SK-N-MC (cell line): ENCODE measurements around the gene IL17RC.
"Not testable (repeated sequence)": the region's sequence is repeated elsewhere in the genome, so short reads cannot be mapped to it uniquely, and the experiment has no call there.

ENCODE experiments used
- DNase-seq: peaks from one replicate; pipeline ENCODE4 v3.0.0-alpha.2; 2011; ENCODE audit warnings: low read depth, low spot score
- H3K27ac ChIP-seq: fragments of 200-600 bp; sonication (generic); 2 replicates; pipeline ENCODE4 v1.5.1; 2016; ENCODE audit warnings: mixed run types
- H3K36me3 ChIP-seq: fragments of 200-600 bp; sonication (generic); 2 replicates; pipeline ENCODE4 v1.6.1; 2017; ENCODE audit warnings: antibody characterized with exemption, low read length, mixed read lengths; ENCODE audit not compliant: insufficient read depth
- H3K4me3 ChIP-seq: fragments of 200-600 bp; sonication (generic); 2 replicates; pipeline ENCODE4 v1.5.1; 2016
- H3K9ac ChIP-seq: fragments of 200-600 bp; sonication (generic); 2 replicates; pipeline ENCODE4 v1.8.0; 2017; ENCODE audit warnings: mixed run types, mixed read lengths; ENCODE audit not compliant: insufficient read length
- H3K9me3 ChIP-seq: fragments of 200-600 bp; sonication (generic); 2 replicates; pipeline ENCODE4 v1.6.1; 2017; ENCODE audit warnings: low read depth, mild to moderate bottlenecking, antibody characterized with exemption, low read length, moderate library complexity, mixed read lengths
- EZH2 ChIP-seq: fragments of 200-600 bp; sonication (generic); IDR thresholded peaks from one replicate; pipeline ENCODE4 v1.6.1; 2017; ENCODE audit warnings: antibody characterized with exemption
- FOXP2 ChIP-seq: optimal IDR thresholded peaks from 2 replicates; pipeline ENCODE3; 2011; ENCODE audit warnings: mild to moderate bottlenecking, moderate library complexity; ENCODE audit not compliant: insufficient read depth; ENCODE audit errors: extremely low read length, control extremely low read depth
- POLR2AphosphoS5 ChIP-seq: IDR thresholded peaks from 2 replicates; pipeline ENCODE4 v1.6.1; 2012; ENCODE audit warnings: mild to moderate bottlenecking, low read depth, low read length, borderline replicate concordance

IL17RC gene

GRCh38 chr3:9890249-9891071 is 26.4 kb upstream of the IL17RC start, which contains the start of gene JAGN1:
Gene JAGN1 (plus strand): TSS chr3:9890610. CDS start chr3:9890723, 113 bp downstream.
- DNase-seq: peak; percentile 26
- Histone ChIP-seq H3K9ac (peak within 1 kb of the TSS; percentile 89), H3K36me3 (peaks cover 10% of the 10 kb centered on the region; the same call in 1 of the 2 replicates), H3K27ac (peak within 1 kb of the TSS; percentile 36; the same call in 1 of the 2 replicates), H3K9me3 (no peaks in the 10 kb centered on the region), H3K4me3 (peak within 1 kb of the TSS; percentile 89)
- no peak for TF ChIP-seq EZH2
- TF ChIP-seq POLR2AphosphoS5: peak; percentile 93

GRCh38 chr3:9891072-9891622 is 25.8 kb upstream of the IL17RC start:
- no peaks in the 10 kb centered on the region for H3K9me3 ChIP-seq

GRCh38 chr3:9893739-9894138 is 23.2 kb upstream of the IL17RC start:
- Histone ChIP-seq H3K27ac (no peak overlapping the region), H3K4me3 (no peak overlapping the region), H3K36me3 (peaks cover 10% of the 10 kb centered on the region; the same call in 1 of the 2 replicates), H3K9ac (no peak overlapping the region), H3K9me3 (no peaks in the 10 kb centered on the region)
- TF ChIP-seq EZH2: no peak
- DNase-seq: no peak

More at GRCh38 chr3:9891072-9891622, 25.8 kb upstream of the IL17RC start:
- Histone ChIP-seq H3K27ac (peak overlapping the region; percentile 36; the same call in 1 of the 2 replicates), H3K9ac (peak overlapping the region; percentile 89), H3K36me3 (peaks cover 10% of the 10 kb centered on the region; the same call in 1 of the 2 replicates), H3K4me3 (peak overlapping the region; percentile 89)
- TF ChIP-seq POLR2AphosphoS5: no peak
- no peak for DNase-seq

GRCh38 chr3:9895715-9896114 is 21.2 kb upstream of the IL17RC start:
- not testable (repeated sequence) for H3K9me3 ChIP-seq, H3K27ac ChIP-seq, H3K4me3 ChIP-seq, DNase-seq, H3K9ac ChIP-seq
- peaks cover 10% of the 10 kb centered on the region; the same call in 1 of the 2 replicates for H3K36me3 ChIP-seq

- H3K27ac ChIP-seq, DNase-seq, H3K9me3 ChIP-seq, H3K9ac ChIP-seq, H3K4me3 ChIP-seq: not testable (repeated sequence)
- H3K36me3 ChIP-seq: peaks cover 10% of the 10 kb centered on the region; the same call in 1 of the 2 replicates
These were observed 20.0 kb upstream of the IL17RC start for GRCh38 chr3:9896755-9897407.

- TF ChIP-seq FOXP2 (no peak), EZH2 (no peak), POLR2AphosphoS5 (no peak)
- Histone ChIP-seq H3K9ac (no peak overlapping the region), H3K9me3 (no peaks in the 10 kb centered on the region), H3K4me3 (no peak overlapping the region), H3K36me3 (peaks cover 6% of the 10 kb centered on the region; the same call in 1 of the 2 replicates), H3K27ac (no peak overlapping the region)
- no peak for DNase-seq
These were observed 19.2 kb upstream of the IL17RC start for GRCh38 chr3:9897408-9898372.

GRCh38 chr3:9898467-9899241 is 18.2 kb upstream of the IL17RC start:
- H3K36me3 ChIP-seq: no peaks in the 10 kb centered on the region; the same call in 1 of the 2 replicates
- H3K9me3 ChIP-seq: no peaks in the 10 kb centered on the region
- H3K9ac ChIP-seq: no peak overlapping the region
- no peak overlapping the region for H3K27ac ChIP-seq
- TF ChIP-seq POLR2AphosphoS5 (no peak), EZH2 (no peak), FOXP2 (no peak)
- no peak for DNase-seq
- no peak overlapping the region for H3K4me3 ChIP-seq

GRCh38 chr3:9899289-9899791 is 17.6 kb upstream of the IL17RC start:
- Histone ChIP-seq H3K9ac (no peak overlapping the region), H3K4me3 (no peak overlapping the region), H3K27ac (no peak overlapping the region), H3K9me3 (no peaks in the 10 kb centered on the region), H3K36me3 (no peaks in the 10 kb centered on the region)
- DNase-seq: no peak
- TF ChIP-seq FOXP2 (no peak), POLR2AphosphoS5 (no peak)

- H3K27ac ChIP-seq, H3K36me3 ChIP-seq, DNase-seq, H3K4me3 ChIP-seq, H3K9ac ChIP-seq, H3K9me3 ChIP-seq: not testable (repeated sequence)
These were observed 15.9 kb upstream of the IL17RC start for GRCh38 chr3:9900965-9901415.
